HepG2 (cell line): ENCODE measurements around the gene TIMM17A. TPM values are rescaled to one million over a fixed set of nuclear protein-coding genes. Genes with fewer than 3 reads are reported as not detected.

Source experiments
- ATAC-seq: fragments of 200-7000 bp; cut with Tn5 transposase; 3 replicates; pipeline ENCODE4 v1.9.1; 2020; ENCODE audit warnings: mild to moderate bottlenecking, moderate library complexity
- BruUV-seq: library from RNA; stranded (reverse); fragments of 400-500 nt; replicated peaks from 2 replicates; lab custom pipeline; 2021; lab: Mats Ljungman, UMichigan
- CTCF ChIA-PET: fragments of 300-600 bp; formaldehyde crosslinking; extraction: SDS; loops from one replicate; lab custom pipeline; 2021; ENCODE audit warnings: low total read pairs, inconsistent platforms, low intra/inter-chr PET ratio; lab: Yijun Ruan, JAX
- POLR2A ChIA-PET: fragments of 350-600 bp; sonication (Branson Sonifier 250); formaldehyde crosslinking; loops from one replicate; lab custom pipeline; 2020; ENCODE audit warnings: antibody characterized with exemption, inconsistent platforms; lab: Yijun Ruan, JAX
- DNase-seq: peaks from one replicate; pipeline ENCODE4 v3.0.0-alpha.2; 2015; ENCODE audit warnings: low spot score
- FAIRE-seq: peaks from 3 replicates; lab custom pipeline; 2011; peaks lifted over from hg19 to GRCh38; lab: Jason Lieb, UNC
- H2AFZ ChIP-seq: one replicate; pipeline ENCODE4 v1.6.1; 2011; ENCODE audit warnings: low read length, inconsistent platforms
- H3K27ac ChIP-seq: fragments of 300-600 bp; 3 replicates; pipeline ENCODE4 v1.8.0; 2011; ENCODE audit warnings: mixed run types, mild to moderate bottlenecking, mixed read lengths, low read length, inconsistent platforms; ENCODE audit not compliant: insufficient read depth; ENCODE audit errors: extremely low read length
- H3K27me3 ChIP-seq, 2 experiments: fragments of 200-600 bp in 1 of 2; 2 replicates in 1 of 2; 3 replicates in 1 of 2; pipeline versions ENCODE4 v1.6.0 to v1.8.0; 2011; ENCODE audit warnings: low read length in 2 of 2, mild to moderate bottlenecking in 2 of 2, moderate library complexity in 2 of 2, inconsistent platforms in 1 of 2; ENCODE audit not compliant: insufficient read depth in 2 of 2, control insufficient read depth in 1 of 2
- H3K36me3 ChIP-seq, 2 experiments: fragments of 200-600 bp in 1 of 2; replicated peaks in 1 of 2; 2 replicates in 1 of 2; 3 replicates in 1 of 2; pipeline versions ENCODE4 v1.5.1 to v1.8.0; 2011; ENCODE audit warnings: low read length in 2 of 2, inconsistent platforms in 1 of 2; ENCODE audit not compliant: insufficient read depth in 2 of 2, control insufficient read depth in 1 of 2
- H3K4me1 ChIP-seq: 2 replicates; pipeline ENCODE4 v1.5.1; 2012; ENCODE audit warnings: low read length, inconsistent platforms; ENCODE audit not compliant: insufficient read depth
- H3K4me2 ChIP-seq: 2 replicates; pipeline ENCODE4 v1.6.0; 2011; ENCODE audit warnings: low read depth, low read length, inconsistent platforms
- H3K4me3 ChIP-seq, 3 experiments: fragments of 200-600 bp in 1 of 3; sonication (generic), shearing (Covaris generic) in 1 of 3; replicated peaks in 1 of 3; 2 replicates each; pipeline ENCODE4 v1.5.1; 2011 to 2016; ENCODE audit warnings: low read length in 3 of 3, inconsistent platforms in 2 of 3, low read depth in 2 of 3, mild to moderate bottlenecking in 2 of 3, control low read depth in 1 of 3, mixed read lengths in 1 of 3; ENCODE audit not compliant: insufficient read depth in 1 of 3
- H3K79me2 ChIP-seq: one replicate; pipeline ENCODE4 v1.6.1; 2011; ENCODE audit warnings: low read length, inconsistent platforms; ENCODE audit not compliant: insufficient read depth
- H3K9ac ChIP-seq: 2 replicates; pipeline ENCODE4 v1.6.0; 2011; ENCODE audit warnings: mild to moderate bottlenecking, low read depth, low read length, inconsistent platforms; ENCODE audit not compliant: insufficient read depth
- H3K9me3 ChIP-seq: 2 replicates; pipeline ENCODE4 v1.5.1; 2012; ENCODE audit warnings: mild to moderate bottlenecking, low read length
- H4K20me1 ChIP-seq: 2 replicates; pipeline ENCODE4 v1.6.0; 2011; ENCODE audit warnings: inconsistent platforms, mild to moderate bottlenecking, low read length, moderate library complexity; ENCODE audit not compliant: insufficient read depth
- AGO1 ChIP-seq: fragments of 200-400 bp; formaldehyde crosslinking; IDR thresholded peaks from 2 replicates; pipeline ENCODE4 v1.6.1; 2017; ENCODE audit warnings: mild to moderate bottlenecking, low read depth, low read length, moderate library complexity; ENCODE audit not compliant: poor library complexity, severe bottlenecking
- ATAD3A ChIP-seq: sonication (generic); formaldehyde crosslinking; IDR thresholded peaks from 2 replicates; pipeline ENCODE4 v1.4.0; 2020; ENCODE audit warnings: missing genetic modification reagents
- HNRNPLL ChIP-seq: fragments of 200-400 bp; formaldehyde crosslinking; IDR thresholded peaks from 2 replicates; pipeline ENCODE4 v1.6.1; 2017; ENCODE audit warnings: mild to moderate bottlenecking, low read depth, low read length; ENCODE audit not compliant: poor library complexity, severe bottlenecking
- HOXA3 ChIP-seq: sonication (generic); formaldehyde crosslinking; IDR thresholded peaks from 2 replicates; pipeline ENCODE4 v1.5.0; 2020; ENCODE audit warnings: missing genetic modification reagents
- MLLT10 ChIP-seq: sonication (generic); formaldehyde crosslinking; IDR thresholded peaks from 2 replicates; pipeline ENCODE4 v1.4.0; 2020; ENCODE audit warnings: missing genetic modification reagents
- NFIB ChIP-seq: sonication (generic); formaldehyde crosslinking; IDR thresholded peaks from 2 replicates; pipeline ENCODE4 v1.9.0; 2021; ENCODE audit warnings: missing genetic modification reagents, mild to moderate bottlenecking, borderline replicate concordance
- ZBTB3 ChIP-seq: sonication (generic); formaldehyde crosslinking; IDR thresholded peaks from 2 replicates; pipeline ENCODE4 v1.4.0; 2020; ENCODE audit warnings: low read depth, mild to moderate bottlenecking, moderate library complexity, missing genetic modification reagents, borderline replicate concordance
- ZNF747 ChIP-seq: sonication (generic); formaldehyde crosslinking; IDR thresholded peaks from 2 replicates; pipeline ENCODE4 v1.8.1; 2023; ENCODE audit warnings: missing genetic modification reagents, mild to moderate bottlenecking, borderline replicate concordance
- WGBS: methylation state at CpG from one replicate; pipeline ENCODE4 v1.1.6; 2017; ENCODE audit warnings: low lambda C conversion rate; 5-methylcytosine and 5-hydroxymethylcytosine counted together
- in situ Hi-C: cut with HindIII; loops from 2 replicates; pipeline ENCODE4 v1.10.0; 2017; ENCODE audit warnings: low pct_unique_long_range_greater_than_20kb; ENCODE audit not compliant: extremely low pct_ligation_motif_present
- intact Hi-C: fragments of 100-400 bp; cut with micrococcal nuclease; formaldehyde crosslinking; loops from one replicate; pipeline ENCODE4 v1.10.0; 2022; ENCODE audit not compliant: unreplicated experiment
- polyA plus RNA-seq, 8 experiments: library from polyadenylated mRNA; depleted of rRNA in 3 of 8; stranded (reverse) in 7 of 8; unstranded in 1 of 8; fragments of >200 nt; fragmentation: Illumina TruSeq in 4 of 8; extraction: Trizol in 4 of 8; gene quantifications; 2 replicates each; pipeline versions ENCODE4 v1.2.1 to v1.2.3, GENCODE V29; 2011 to 2016; ENCODE audit warnings: low read depth in 4 of 8, missing spikeins in 1 of 8, mixed read lengths in 1 of 8; ENCODE audit not compliant: insufficient read depth in 1 of 8
- total RNA-seq, 5 experiments: library from RNA; depleted of rRNA; stranded (reverse); fragments of >200 nt; fragmentation: Illumina TruSeq; extraction: Trizol; gene quantifications; 2 replicates each; pipeline ENCODE4 v1.2.3, GENCODE V29; 2016; ENCODE audit warnings: low read depth in 1 of 5
- TF ChIP-seq, protein P1 (sequence below): sonication (generic); formaldehyde crosslinking; IDR thresholded peaks from 2 replicates; pipeline ENCODE4 v1.4.0; 2020; ENCODE audit warnings: mild to moderate bottlenecking, missing genetic modification reagents
- TF ChIP-seq, protein P2 (sequence below): sonication (generic); formaldehyde crosslinking; IDR thresholded peaks from 2 replicates; pipeline ENCODE4 v1.8.1; 2023; ENCODE audit warnings: mild to moderate bottlenecking, missing genetic modification reagents, borderline replicate concordance
- TF ChIP-seq, protein P3 (sequence below): sonication (generic); formaldehyde crosslinking; IDR thresholded peaks from 2 replicates; pipeline ENCODE4 v1.4.0; 2020; ENCODE audit warnings: missing genetic modification reagents, borderline replicate concordance
- TF ChIP-seq, protein P4 (sequence below): sonication (generic); formaldehyde crosslinking; IDR thresholded peaks from 2 replicates; pipeline ENCODE4 v1.4.0; 2020; ENCODE audit warnings: mild to moderate bottlenecking, missing genetic modification reagents

Gene TIMM17A
- total and polyA plus RNA-seq, 2 of the 13 experiments (the other 11 are each of a cell fraction or from before 2014, with no cell fraction given), result 50.8 to 97.8 TPM

DNA sequence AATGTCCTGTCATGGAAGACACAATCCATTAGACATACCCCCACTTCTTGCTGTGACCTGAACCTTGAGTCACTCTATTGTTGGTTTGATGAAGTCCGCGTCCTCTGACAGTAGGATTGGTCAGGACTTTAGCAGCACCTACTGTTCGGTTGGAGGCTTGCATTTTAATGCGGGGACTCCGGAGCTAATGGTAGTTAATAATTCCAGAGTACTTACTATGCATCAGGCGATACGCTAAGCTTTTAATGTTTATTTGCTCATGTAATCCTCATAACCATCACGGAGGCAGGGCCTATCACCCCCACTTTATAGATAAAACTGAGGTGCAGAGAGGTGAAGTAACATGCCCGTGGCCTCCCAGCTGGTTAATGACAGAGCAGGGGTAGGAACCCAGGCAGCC lies 47.2 kb downstream of the TIMM17A start (continued):
- no peak for TF ChIP-seq NFIB (CRISPR knock-in tag)

DNA sequence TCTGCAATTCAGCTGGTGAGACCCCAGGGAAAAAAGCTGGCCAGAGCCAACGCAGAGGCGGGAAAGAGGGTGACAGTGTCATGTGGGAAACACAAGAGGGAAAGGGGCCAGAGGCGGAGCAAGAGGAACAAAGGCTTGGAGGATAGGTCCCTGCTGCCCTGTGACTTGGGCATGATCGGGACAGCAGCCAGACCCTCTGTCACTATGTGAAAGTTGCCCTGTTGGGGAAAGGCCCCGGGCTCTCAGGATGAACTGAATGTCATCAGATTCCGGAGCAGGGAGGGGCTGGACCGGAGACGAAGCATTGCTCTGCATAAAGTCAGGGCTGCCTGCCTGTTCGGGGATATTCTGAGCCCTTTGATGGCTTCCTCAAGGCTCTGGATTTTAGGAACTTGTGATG lies 49.4 kb downstream of the TIMM17A start:
- in situ Hi-C loops (no loop called here), intact Hi-C loops (no loop called here)
- Histone ChIP-seq H3K9ac (no peak overlapping the region), H3K9me3 (no peaks in the 10 kb centered on the region), H3K4me3 (no peak overlapping the region), H3K4me2 (no peak overlapping the region), H3K4me1 (peaks cover 40% of the 10 kb centered on the region), H4K20me1 (peaks cover 13% of the 10 kb centered on the region; the same call in 1 of the 2 replicates), H3K79me2 (peaks cover 8% of the 10 kb centered on the region), H2AFZ (no peak overlapping the region), H3K27ac (no peak overlapping the region), H3K27me3 (no peaks in the 10 kb centered on the region), H3K36me3 (peaks cover 16 to 58% of the 10 kb centered on the region in 2 experiments)
- DNase-seq (no peak), ATAC-seq (no peak), FAIRE-seq (no peak)
- TF ChIP-seq, protein P1, sequence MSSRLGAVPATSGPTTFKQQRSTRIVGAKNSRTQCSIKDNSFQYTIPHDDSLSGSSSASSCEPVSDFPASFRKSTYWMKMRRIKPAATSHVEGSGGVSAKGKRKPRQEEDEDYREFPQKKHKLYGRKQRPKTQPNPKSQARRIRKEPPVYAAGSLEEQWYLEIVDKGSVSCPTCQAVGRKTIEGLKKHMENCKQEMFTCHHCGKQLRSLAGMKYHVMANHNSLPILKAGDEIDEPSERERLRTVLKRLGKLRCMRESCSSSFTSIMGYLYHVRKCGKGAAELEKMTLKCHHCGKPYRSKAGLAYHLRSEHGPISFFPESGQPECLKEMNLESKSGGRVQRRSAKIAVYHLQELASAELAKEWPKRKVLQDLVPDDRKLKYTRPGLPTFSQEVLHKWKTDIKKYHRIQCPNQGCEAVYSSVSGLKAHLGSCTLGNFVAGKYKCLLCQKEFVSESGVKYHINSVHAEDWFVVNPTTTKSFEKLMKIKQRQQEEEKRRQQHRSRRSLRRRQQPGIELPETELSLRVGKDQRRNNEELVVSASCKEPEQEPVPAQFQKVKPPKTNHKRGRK (CRISPR knock-in tag), result no peak
- TF ChIP-seq ZBTB3 (CRISPR knock-in tag) (no peak), ZNF747 (no peak), ATAD3A (CRISPR knock-in tag) (no peak), HOXA3 (CRISPR knock-in tag) (no peak), HNRNPLL (no peak), MLLT10 (no peak), AGO1 (no peak)
- TF ChIP-seq, protein P2, sequence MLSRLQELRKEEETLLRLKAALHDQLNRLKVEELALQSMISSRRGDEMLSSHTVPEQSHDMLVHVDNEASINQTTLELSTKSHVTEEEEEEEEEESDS (CRISPR knock-in tag), result no peak
- TF ChIP-seq, protein P3, sequence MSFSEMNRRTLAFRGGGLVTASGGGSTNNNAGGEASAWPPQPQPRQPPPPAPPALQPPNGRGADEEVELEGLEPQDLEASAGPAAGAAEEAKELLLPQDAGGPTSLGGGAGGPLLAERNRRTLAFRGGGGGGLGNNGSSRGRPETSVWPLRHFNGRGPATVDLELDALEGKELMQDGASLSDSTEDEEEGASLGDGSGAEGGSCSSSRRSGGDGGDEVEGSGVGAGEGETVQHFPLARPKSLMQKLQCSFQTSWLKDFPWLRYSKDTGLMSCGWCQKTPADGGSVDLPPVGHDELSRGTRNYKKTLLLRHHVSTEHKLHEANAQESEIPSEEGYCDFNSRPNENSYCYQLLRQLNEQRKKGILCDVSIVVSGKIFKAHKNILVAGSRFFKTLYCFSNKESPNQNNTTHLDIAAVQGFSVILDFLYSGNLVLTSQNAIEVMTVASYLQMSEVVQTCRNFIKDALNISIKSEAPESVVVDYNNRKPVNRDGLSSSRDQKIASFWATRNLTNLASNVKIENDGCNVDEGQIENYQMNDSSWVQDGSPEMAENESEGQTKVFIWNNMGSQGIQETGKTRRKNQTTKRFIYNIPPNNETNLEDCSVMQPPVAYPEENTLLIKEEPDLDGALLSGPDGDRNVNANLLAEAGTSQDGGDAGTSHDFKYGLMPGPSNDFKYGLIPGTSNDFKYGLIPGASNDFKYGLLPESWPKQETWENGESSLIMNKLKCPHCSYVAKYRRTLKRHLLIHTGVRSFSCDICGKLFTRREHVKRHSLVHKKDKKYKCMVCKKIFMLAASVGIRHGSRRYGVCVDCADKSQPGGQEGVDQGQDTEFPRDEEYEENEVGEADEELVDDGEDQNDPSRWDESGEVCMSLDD (CRISPR knock-in tag), result no peak
- TF ChIP-seq, protein P4, sequence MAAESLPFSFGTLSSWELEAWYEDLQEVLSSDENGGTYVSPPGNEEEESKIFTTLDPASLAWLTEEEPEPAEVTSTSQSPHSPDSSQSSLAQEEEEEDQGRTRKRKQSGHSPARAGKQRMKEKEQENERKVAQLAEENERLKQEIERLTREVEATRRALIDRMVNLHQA (CRISPR knock-in tag), result no peak
- POLR2A ChIA-PET, result no interaction called here
- CTCF ChIA-PET, result interaction anchor here (2.0 to 3.9 kb wide), 2 partner anchors 86 to 114 kb away, joined by 6 to 40 read pairs; no protein-coding TSS in a partner anchor
- 92% methylated on average over 9 of the region's 9 CpGs for WGBS
- no TSS peak for BruUV-seq
